ENCODE results near the gene DGUOK.

DGUOK gene

DNA sequence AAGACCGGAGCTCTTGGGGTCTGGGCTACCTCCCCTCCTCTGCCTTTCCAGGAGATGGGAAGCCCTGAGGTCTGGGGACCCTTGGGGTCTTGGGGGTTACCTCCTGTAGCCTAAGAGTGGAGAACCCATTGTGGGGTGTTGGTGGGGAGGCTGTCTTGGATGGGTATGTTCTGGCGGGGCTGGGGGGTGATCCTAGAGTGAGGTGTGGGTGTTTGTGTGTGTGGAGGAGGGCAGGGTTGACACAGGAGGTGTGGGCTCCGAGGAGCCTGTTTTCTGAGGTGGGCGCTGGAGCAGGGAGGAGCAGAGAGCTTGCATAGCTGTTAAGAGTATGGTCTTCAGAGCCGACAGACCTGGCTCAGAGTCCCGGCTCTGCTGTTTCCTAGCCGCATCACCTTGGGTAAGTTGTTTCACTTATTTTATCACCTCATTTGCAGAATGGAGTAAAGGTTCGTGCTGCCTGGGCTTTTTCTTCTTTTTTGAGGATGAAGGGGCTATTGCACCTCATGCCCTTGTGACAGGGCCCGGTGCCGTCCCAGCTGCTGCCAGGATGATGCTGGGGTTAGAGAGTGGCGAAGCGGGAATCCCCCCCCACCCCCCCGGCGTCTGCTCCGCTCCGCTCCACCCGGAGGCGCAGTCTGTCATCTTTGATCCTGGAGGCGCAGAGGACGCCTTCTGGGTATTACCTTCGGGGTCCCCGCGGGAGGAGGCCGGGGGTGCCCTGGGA lies 75.3 kb downstream of the DGUOK start:
- DNase-seq = no peak

DNA sequence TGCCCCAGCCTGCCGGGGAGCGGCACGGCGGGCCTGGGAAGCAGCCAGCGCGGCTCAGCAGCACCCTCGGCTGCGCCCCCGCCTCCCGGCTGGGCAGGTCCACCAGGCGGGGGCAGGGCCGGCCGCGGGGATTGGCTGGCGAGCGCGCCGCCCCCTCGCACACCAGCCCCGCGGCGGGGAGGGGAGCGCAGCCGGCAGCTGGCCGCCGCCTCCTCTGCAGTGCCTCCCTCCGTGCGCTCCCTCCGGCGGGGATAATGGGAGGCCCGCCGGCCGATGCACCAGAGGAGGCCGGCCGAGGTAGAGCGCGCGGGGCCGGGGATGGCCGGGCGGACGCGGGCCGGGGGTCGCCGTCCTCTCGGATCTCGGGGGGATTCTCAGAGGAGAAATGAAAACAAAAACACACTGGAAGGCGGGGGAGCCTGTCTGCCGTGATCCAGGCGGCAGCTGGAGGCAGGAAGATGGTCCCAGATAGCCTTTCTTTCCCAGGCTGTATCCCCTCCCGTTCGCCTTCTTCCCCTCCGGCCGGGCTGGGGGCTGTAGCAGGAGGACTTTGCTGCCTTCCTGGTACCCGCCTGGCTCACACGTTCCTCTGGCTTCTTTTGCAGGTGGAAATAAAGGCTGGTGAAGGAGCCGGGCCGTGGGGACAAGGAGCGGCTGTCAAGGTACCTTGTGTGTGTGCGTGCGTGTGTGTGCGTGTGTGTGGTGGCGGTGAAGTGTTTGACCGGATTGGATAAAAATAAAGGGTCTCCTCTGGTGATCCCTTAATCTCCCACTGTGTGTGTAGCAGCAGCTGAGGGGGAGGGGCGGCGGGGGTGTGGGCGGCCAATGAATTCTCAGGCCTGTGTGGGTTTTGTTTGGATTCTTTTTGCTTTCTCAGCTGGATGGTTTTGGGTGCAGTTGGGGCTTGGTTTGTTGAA lies 76.1 kb downstream of the DGUOK start:
- peak; percentile 92 for DNase-seq

DNA sequence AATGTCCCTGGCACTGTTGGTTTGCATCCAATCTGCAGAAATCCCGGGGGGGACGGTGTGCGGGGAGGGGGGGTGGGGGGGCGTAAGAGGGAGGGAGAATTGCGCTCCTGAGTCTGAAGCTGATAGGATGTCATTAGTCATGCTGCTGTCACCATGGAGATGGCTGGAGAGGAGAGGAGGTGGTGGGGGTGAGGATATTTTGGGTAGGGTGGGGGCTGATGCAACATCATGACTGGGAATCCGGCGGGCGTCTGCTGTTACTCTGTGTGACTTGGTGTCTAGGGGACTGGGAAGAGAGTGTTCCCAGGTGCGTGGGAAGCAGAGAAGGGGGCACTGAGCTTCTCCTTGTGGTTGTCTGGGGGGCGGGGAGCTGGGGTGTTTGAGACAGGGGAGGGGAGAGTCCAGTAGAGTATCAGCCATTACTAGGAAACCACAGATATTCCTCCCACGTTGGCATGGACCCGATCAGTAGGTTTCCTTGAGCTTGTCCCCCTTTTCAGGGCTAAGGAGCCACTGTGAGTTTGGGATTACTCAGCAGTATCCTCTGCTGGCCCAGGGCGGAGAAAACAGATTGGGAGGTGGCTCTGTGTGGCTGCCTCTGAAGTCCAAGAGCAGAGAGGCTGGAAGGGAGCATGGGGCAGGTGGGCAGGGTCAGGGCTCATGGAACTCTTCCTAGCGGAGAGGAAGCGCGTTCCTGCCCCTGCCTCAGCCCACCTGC lies 77.0 kb downstream of the DGUOK start:
- peak; percentile 61 for DNase-seq

DNA sequence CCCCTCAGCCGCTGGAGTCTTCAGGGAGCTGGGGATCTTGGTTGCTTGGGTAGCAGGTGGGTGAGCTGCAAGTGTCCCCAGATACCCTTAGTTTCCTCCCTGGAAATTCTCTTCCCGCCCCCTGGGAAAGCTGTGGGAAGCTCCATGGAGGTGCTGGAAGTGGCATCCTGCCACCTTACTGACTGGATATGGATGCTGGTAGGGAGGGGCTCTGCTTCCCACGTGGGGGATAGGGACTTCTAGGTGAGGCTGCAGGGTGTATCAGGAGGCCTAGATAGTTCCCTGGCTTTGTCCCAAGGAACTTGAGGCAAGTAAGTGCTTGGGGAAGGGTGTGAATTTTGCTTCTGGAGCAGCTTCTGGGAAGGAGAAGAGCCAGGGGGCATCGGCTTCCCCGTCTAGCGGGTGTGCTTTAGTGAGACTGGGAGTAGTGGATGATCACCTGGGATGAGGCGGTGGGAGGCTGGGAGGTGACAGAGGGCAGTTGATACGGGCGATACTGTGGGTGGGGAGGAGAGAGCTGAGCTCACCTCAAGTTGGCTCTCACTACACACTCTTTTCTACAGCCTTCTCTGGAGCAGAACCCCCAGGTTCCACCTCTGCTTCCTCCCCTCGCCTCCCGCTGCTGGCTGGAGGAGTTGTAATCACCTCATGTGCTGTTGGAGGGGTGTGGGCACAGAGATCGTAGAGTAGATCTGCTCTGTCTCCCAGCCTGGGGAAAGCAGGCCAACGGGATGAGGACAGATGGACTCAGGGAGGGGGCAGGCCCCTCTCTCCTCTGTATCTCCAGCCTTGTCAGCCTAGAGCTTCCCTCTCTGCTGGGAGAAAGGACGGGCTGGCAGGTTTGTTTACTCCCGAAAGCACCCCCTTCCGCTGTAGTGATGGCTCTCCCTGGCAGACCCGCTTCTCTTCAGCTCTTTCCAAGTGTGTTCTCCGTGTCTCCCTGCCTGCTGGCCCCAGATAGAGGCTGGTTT lies 77.8 kb downstream of the DGUOK start:
- peak; percentile 51 for DNase-seq

DNA sequence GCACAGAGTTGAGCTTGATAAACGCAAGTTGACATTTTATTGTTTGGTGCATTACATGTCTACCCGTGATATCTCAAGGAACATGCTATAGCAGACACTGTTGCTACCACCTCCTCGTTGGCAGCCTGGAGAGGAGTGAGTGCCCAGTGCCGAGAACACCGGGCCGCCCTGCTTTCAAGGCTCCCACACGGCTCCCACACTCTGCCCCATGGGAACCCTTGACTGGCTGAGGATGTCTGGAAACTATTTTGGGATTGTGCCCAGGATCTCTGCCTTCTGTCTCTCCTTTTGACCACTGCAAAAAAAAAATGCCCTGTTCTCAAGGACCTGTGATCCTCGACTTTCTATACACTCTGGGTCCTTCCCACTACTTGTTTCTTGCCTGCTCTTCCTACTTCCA lies 79.1 kb downstream of the DGUOK start:
- DNase-seq = no peak

DNA sequence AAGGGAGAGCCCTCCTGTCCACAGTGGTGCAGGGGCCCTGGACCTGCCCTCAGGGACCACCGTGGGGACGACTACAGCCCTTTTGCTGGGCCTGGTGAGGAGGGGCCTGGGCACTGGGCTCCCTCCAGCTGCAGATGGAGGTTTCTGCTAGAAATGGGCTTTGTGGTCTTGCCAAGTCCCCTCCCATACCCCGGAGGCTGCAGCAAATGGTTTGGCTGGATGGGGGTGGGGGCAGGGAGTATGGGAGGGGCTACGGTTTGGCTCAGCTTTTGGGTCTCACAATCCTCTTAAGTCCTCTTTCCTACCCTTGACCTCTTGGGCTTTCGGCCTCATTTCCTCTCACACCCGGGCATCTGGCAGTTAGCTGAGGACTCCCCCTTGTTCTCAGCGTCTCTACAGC lies 79.8 kb downstream of the DGUOK start:
- DNase-seq = no peak

DNA sequence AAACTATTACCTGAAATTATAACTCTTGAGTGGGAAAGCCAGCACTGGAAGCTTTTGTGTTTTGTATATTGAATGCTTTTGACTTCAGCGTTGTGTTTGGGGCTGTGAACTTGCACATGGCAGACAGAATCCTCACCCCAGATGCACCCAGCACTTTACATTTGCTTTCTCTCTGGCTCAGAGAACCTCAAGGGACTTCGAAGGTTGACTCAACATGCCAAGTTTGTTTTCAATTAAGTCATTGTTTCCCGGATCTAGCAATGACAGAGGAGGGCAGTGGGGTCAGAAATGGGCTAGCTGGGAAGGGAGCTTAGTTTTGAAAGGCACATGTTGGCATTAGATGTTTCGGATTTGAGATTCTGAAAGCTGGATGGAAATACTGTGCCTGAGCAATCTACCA lies 80.4 kb downstream of the DGUOK start:
- no peak for DNase-seq

DNA sequence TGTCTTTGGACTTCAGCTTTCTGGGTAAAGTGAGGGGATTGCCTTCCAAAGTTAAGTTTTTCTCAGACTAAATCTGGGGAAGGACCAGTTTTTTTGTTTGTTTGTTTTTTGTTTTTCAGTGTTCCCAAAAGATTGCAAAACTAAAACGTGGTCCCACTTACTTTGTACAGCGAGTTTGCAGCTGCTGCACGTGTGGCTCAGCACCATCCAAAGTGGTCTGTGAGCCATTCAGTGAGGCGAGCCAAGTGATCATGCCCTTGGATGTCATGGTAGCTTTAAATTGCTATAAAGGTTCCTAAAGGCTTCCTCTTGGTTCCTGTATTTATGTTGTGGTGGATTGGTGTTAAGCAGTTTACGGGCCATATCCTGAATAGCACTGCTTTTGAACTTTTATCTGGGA lies 81.0 kb downstream of the DGUOK start:
- no peak for DNase-seq

Data from activated effector memory CD4-positive, alpha-beta T cell treated with anti-CD3 and anti-CD28 coated beads, Interleukin-2, amount 50 U/mL, for 16 hours (primary cell).